Measurements from ENCODE around the gene TBX15.

Gene TBX15

DNA sequence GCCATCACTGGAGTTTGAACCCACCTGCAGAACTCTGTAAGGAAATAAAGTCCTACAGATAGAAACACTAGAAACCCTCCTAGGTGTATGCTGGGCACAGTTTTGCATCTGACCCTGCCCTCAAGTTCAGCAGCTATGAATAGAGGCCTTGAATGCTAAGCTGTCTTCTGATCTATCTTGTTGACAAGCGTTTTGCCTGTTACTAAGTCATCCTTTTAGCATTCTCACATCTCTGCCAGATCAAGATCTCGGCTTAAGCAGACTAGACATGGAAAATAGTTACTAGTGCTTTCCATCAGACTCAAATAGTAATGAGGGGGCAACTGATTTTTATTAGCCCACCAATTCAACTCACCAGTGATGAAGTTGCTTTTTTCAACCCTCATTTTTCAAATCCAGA, 10.5 kb downstream of the TBX15 start:
- TF ChIP-seq CTCF (IDR thresholded peaks at IDR 0.05), result no peak
- no peak overlapping the region for H3K27ac Mint-ChIP-seq
- no peaks in the 10 kb centered on the region for H3K36me3 Mint-ChIP-seq (ENCODE audit: low read depth)
- DNase-seq, result no peak
- H3K27me3 Mint-ChIP-seq (ENCODE audit: low read depth, poor library complexity), result peaks cover 72% of the 10 kb centered on the region
- H3K9me3 Mint-ChIP-seq, result no peaks in the 10 kb centered on the region
- H3K4me1 Mint-ChIP-seq, result peaks cover 38% of the 10 kb centered on the region
- H3K4me3 Mint-ChIP-seq, result no peak overlapping the region

DNA sequence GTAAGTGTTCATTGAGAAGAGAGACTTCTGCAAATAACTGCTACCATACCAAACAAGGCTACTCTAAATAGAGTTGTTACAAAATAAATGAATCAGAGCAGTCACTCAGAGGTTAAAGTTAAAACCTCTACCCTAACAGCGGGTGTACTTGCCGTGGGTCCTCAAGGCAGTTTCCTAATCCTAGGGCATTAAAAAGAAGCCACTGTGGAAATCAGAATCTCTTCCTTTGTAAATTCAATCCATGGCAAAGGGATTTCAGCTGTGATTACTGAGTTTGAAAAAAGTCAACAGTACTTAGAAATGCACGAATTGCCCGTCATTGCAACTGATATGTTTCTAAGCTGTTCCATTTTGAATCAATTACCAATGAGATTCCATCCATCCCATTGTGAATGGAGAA, 13.5 kb downstream of the TBX15 start:
- Mint-ChIP-seq H3K4me3 (no peak overlapping the region), H3K27me3 (ENCODE audit: low read depth, poor library complexity) (peaks cover 42% of the 10 kb centered on the region), H3K4me1 (peaks cover 33% of the 10 kb centered on the region), H3K27ac (no peak overlapping the region), H3K36me3 (ENCODE audit: low read depth) (no peaks in the 10 kb centered on the region), H3K9me3 (no peaks in the 10 kb centered on the region)
- DNase-seq, result no peak
- no peak for TF ChIP-seq CTCF (IDR thresholded peaks at IDR 0.05)

- peaks cover 35% of the 10 kb centered on the region for H3K27me3 Mint-ChIP-seq (ENCODE audit: low read depth, poor library complexity)
- H3K4me1 Mint-ChIP-seq, result peaks cover 25% of the 10 kb centered on the region
- H3K36me3 Mint-ChIP-seq (ENCODE audit: low read depth), result no peaks in the 10 kb centered on the region
- H3K27ac Mint-ChIP-seq, result no peak overlapping the region
- no peaks in the 10 kb centered on the region for H3K9me3 Mint-ChIP-seq
- no peak overlapping the region for H3K4me3 Mint-ChIP-seq
- no peak for DNase-seq
- no peak for TF ChIP-seq CTCF (IDR thresholded peaks at IDR 0.05)
Observed at GRCh38 chr1:118973531-118974137, 14.5 kb downstream of the TBX15 start.

DNA sequence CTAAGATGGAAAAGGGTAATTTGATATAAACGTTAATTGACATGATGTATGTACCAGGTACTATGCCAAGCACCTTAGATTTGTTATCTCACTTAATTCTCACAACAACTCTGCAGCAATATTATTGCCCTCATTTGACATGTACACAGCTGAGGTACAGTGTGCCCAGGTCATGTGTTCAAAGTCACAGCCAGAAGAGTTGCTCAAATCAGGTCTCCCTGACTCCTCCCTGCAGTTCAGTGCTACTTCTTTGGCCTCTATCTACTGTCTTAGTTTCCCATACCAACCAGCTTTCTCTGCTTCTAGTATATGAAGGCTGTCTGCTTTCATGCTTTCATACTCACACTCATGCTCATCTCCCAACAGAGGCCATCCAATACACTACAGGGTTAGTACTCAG, 15.1 kb downstream of the TBX15 start:
- no peak for DNase-seq
- Mint-ChIP-seq H3K9me3 (no peaks in the 10 kb centered on the region), H3K27ac (no peak overlapping the region), H3K36me3 (ENCODE audit: low read depth) (no peaks in the 10 kb centered on the region), H3K4me3 (no peak overlapping the region), H3K27me3 (ENCODE audit: low read depth, poor library complexity) (peaks cover 30% of the 10 kb centered on the region), H3K4me1 (peaks cover 19% of the 10 kb centered on the region)
- no peak for TF ChIP-seq CTCF (IDR thresholded peaks at IDR 0.05)

DNA sequence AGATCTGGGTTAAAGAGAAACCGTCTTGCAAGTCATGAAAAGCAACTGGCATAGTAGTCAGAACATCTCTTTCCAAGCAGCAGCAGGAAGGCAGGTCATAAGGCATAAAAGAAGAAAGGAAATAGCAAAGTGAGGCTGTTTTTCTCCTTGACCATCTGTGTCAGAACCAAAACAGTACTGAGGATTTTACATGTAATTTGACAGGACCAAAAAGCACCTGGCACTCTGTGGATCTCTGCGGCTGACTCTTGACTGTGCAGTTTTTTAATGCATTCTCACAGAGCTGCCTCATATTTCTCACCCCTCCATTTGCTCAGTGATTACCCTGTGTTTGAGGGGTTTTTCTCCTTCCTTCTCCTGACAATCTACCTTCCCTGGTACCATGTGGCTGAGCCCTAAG, 17.7 kb downstream of the TBX15 start:
- H3K4me3 Mint-ChIP-seq, result no peak overlapping the region
- peaks cover 19% of the 10 kb centered on the region for H3K4me1 Mint-ChIP-seq
- no peaks in the 10 kb centered on the region for H3K9me3 Mint-ChIP-seq
- DNase-seq, result no peak
- peaks cover 11% of the 10 kb centered on the region for H3K27me3 Mint-ChIP-seq (ENCODE audit: low read depth, poor library complexity)
- H3K27ac Mint-ChIP-seq, result no peak overlapping the region
- no peak for TF ChIP-seq CTCF (IDR thresholded peaks at IDR 0.05)
- H3K36me3 Mint-ChIP-seq (ENCODE audit: low read depth), result no peaks in the 10 kb centered on the region

All from nephron progenitor cell (in vitro differentiated cells).